ENCODE measurements around the gene TIGD7. TPM values are rescaled to one million over a fixed set of nuclear protein-coding genes. Genes with fewer than 3 reads are reported as not detected.

TIGD7 gene
- total RNA-seq, 4 donors from 2014 or later, result 1.2 to 14.9 (median 2.9) TPM

DNA sequence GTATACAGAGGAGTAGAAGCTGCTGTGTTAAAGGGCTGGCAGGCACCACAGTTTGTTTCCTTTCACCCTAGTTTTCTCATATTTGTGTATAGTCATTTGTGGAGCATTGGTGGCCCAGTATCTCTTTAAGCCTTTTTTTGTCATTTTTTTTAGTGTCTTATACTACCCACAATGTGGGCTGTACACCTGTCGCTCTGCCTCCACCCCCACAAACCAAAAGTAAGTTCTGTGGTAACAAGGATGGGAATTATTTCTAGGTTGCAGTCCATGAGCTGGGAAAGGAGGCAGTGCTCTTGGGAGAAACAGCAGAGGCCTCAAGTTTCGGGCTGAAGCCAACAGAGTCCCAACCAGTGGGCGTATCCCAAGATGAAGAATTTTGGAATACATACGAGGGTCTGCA is 6.3 kb upstream of the TIGD7 start:
- Histone ChIP-seq H3K9me3 (peaks cover 0 to 77% (median 13%) of the 10 kb centered on the region in 4 donors), H3K36me3 (peaks cover 0 to 56% (median 0%) of the 10 kb centered on the region in 3 donors), H3K4me3 (no peak overlapping the region), H3K4me1 (peaks cover 0 to 3% (median 0%) of the 10 kb centered on the region in 4 donors), H3K27me3 (no peaks in the 10 kb centered on the region), H3K27ac (no peak overlapping the region)
- no peak for DNase-seq
- TF ChIP-seq CTCF (IDR thresholded peaks at IDR 0.05) (no peak), POLR2A (IDR thresholded peaks at IDR 0.05) (no peak)

GRCh38 chr16:3306078-3306477 is 848 bp upstream of the TIGD7 start:
- TF ChIP-seq POLR2A (IDR thresholded peaks at IDR 0.05) (no peak), CTCF (IDR thresholded peaks at IDR 0.05) (no peak)

DNA sequence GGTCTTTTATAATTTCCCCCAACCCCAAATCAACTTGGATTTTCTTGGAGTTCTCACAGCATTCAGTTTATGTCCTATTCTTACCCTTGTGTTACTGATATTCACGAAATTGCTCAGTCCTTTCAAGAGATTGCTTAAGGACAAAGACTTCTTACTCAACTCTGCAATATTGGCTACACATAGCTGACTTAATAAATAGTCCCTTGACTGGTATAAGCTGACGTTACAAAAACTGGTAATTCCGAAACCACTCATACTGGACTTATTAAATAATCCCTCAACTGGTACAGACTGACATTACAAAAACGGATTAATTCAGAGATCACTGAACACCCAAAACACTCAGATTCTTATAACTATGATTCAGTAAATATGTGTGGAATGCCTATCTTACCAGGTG is 860 bp downstream of the TIGD7 start:
- H3K36me3 ChIP-seq, result peaks cover 0 to 42% (median 0%) of the 10 kb centered on the region in 3 donors
- TF ChIP-seq CTCF (IDR thresholded peaks at IDR 0.05) (no peak), POLR2A (IDR thresholded peaks at IDR 0.05) (no peak)
- H3K27me3 ChIP-seq, result no peaks in the 10 kb centered on the region
- H3K4me3 ChIP-seq, result peak overlapping the region; percentile 64 to 84 (median 81)
- peaks cover 0 to 67% (median 4%) of the 10 kb centered on the region in 4 donors for H3K9me3 ChIP-seq
- DNase-seq, result no peak
- peaks cover 0 to 9% (median 0%) of the 10 kb centered on the region in 4 donors for H3K4me1 ChIP-seq
- no peak overlapping the region for H3K27ac ChIP-seq

More at GRCh38 chr16:3306078-3306477, 848 bp upstream of the TIGD7 start:
- no peaks in the 10 kb centered on the region for H3K27me3 ChIP-seq
- peak overlapping the region; percentile 64 to 84 (median 81) for H3K4me3 ChIP-seq
- no peak for DNase-seq
- H3K4me1 ChIP-seq, result peaks cover 0 to 9% (median 0%) of the 10 kb centered on the region in 4 donors
- H3K27ac ChIP-seq, result peak overlapping the region; percentile 87 to 92 (median 90)
- H3K36me3 ChIP-seq, result peaks cover 0 to 34% (median 0%) of the 10 kb centered on the region in 3 donors
- H3K9me3 ChIP-seq, result peaks cover 0 to 50% (median 4%) of the 10 kb centered on the region in 4 donors

DNA sequence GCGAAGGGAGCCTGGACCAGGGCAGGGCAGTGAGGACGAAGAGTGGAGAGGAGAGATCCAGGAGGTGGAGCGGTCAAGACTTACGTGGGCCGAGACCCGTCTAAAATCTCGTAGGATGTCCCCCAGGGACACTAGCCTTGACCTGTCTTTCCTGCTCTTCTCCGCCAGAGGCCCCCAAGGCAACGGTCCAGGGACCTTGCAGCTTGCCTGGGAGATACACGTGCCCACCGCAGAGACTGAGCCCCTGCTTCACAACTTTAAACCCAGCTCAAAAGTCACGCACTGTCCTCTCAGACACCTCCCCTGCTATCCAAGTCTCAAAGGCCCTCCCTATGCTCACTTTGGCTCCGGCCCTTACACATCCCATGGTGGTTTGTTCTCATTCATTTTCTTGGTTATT is 9.4 kb downstream of the TIGD7 start:
- H3K27ac ChIP-seq, result no peak overlapping the region
- H3K4me3 ChIP-seq, result no peak overlapping the region
- TF ChIP-seq CTCF (IDR thresholded peaks at IDR 0.05), result no peak
- no peak for TF ChIP-seq POLR2A (IDR thresholded peaks at IDR 0.05)
- H3K36me3 ChIP-seq, result peaks cover 0 to 46% (median under 1%) of the 10 kb centered on the region in 3 donors
- H3K9me3 ChIP-seq, result peaks cover 0 to 58% (median 10%) of the 10 kb centered on the region in 4 donors
- DNase-seq, result no peak
- no peaks in the 10 kb centered on the region for H3K4me1 ChIP-seq
- no peaks in the 10 kb centered on the region for H3K27me3 ChIP-seq

- H3K9me3 ChIP-seq, result peaks cover 0 to 58% (median 13%) of the 10 kb centered on the region in 4 donors
- no peak for DNase-seq
- peaks cover 0 to 48% (median 4%) of the 10 kb centered on the region in 3 donors for H3K36me3 ChIP-seq
- no peak overlapping the region for H3K4me3 ChIP-seq
- no peaks in the 10 kb centered on the region for H3K27me3 ChIP-seq
- TF ChIP-seq CTCF (IDR thresholded peaks at IDR 0.05) (no peak), POLR2A (IDR thresholded peaks at IDR 0.05) (no peak)
- no peak overlapping the region for H3K27ac ChIP-seq
- no peaks in the 10 kb centered on the region for H3K4me1 ChIP-seq
Observed at GRCh38 chr16:3295209-3295608, 10.0 kb downstream of the TIGD7 start.
